Panc1 (cell line): ENCODE measurements around the gene APBB2.

Experiments
- POLR2AphosphoS5 ChIP-seq: IDR thresholded peaks from 2 replicates; pipeline ENCODE4 v1.6.1; 2012; ENCODE audit warnings: mild to moderate bottlenecking, low read depth, low read length, moderate library complexity
- SIN3A ChIP-seq: IDR thresholded peaks from 2 replicates; pipeline ENCODE4 v1.6.1; 2012; ENCODE audit warnings: low read depth, mild to moderate bottlenecking, low read length, moderate library complexity, borderline replicate concordance; ENCODE audit not compliant: insufficient read depth
- TCF7L2 ChIP-seq: IDR thresholded peaks from 2 replicates; pipeline ENCODE4 v1.6.1; 2011; ENCODE audit warnings: mild to moderate bottlenecking, low read depth, low read length, inconsistent platforms
- TF ChIP-seq, protein P1 (sequence below): fragments of 450-650 bp; IDR thresholded peaks from 2 replicates; pipeline ENCODE4 v1.5.1; 2017; ENCODE audit warnings: mild to moderate bottlenecking
- TF ChIP-seq, protein P2 (sequence below), 2 experiments: IDR thresholded peaks; 2 replicates each; pipeline ENCODE4 v1.6.1; 2011 to 2012; ENCODE audit warnings: low read depth in 2 of 2, control low read depth in 1 of 2, low read length in 1 of 2, mild to moderate bottlenecking in 1 of 2, moderate library complexity in 1 of 2; ENCODE audit not compliant: insufficient read depth in 1 of 2

DNA sequence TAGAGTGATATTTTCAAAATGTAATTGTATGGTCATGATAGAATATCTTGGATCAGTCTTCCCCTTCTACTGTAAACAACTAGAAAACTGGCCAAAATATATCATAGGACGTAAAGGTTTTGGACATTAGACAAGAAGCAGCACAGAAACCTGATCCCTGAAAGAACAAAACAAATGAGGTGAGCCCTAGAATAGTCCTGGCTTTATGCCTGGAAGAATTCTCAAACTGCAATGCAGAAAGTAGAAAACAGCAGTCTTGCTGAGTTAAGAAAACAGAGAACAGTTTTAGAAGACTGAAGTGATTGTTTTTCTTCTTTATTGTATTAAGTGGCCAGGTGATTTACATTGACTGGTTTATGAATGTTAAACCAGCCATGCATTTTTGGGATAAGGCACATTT is 445.1 kb downstream of the APBB2 start:
- TF ChIP-seq, protein P1, sequence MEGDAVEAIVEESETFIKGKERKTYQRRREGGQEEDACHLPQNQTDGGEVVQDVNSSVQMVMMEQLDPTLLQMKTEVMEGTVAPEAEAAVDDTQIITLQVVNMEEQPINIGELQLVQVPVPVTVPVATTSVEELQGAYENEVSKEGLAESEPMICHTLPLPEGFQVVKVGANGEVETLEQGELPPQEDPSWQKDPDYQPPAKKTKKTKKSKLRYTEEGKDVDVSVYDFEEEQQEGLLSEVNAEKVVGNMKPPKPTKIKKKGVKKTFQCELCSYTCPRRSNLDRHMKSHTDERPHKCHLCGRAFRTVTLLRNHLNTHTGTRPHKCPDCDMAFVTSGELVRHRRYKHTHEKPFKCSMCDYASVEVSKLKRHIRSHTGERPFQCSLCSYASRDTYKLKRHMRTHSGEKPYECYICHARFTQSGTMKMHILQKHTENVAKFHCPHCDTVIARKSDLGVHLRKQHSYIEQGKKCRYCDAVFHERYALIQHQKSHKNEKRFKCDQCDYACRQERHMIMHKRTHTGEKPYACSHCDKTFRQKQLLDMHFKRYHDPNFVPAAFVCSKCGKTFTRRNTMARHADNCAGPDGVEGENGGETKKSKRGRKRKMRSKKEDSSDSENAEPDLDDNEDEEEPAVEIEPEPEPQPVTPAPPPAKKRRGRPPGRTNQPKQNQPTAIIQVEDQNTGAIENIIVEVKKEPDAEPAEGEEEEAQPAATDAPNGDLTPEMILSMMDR = no peak
- TF ChIP-seq TCF7L2 (no peak), POLR2AphosphoS5 (no peak), SIN3A (no peak)
- TF ChIP-seq, protein P2, sequence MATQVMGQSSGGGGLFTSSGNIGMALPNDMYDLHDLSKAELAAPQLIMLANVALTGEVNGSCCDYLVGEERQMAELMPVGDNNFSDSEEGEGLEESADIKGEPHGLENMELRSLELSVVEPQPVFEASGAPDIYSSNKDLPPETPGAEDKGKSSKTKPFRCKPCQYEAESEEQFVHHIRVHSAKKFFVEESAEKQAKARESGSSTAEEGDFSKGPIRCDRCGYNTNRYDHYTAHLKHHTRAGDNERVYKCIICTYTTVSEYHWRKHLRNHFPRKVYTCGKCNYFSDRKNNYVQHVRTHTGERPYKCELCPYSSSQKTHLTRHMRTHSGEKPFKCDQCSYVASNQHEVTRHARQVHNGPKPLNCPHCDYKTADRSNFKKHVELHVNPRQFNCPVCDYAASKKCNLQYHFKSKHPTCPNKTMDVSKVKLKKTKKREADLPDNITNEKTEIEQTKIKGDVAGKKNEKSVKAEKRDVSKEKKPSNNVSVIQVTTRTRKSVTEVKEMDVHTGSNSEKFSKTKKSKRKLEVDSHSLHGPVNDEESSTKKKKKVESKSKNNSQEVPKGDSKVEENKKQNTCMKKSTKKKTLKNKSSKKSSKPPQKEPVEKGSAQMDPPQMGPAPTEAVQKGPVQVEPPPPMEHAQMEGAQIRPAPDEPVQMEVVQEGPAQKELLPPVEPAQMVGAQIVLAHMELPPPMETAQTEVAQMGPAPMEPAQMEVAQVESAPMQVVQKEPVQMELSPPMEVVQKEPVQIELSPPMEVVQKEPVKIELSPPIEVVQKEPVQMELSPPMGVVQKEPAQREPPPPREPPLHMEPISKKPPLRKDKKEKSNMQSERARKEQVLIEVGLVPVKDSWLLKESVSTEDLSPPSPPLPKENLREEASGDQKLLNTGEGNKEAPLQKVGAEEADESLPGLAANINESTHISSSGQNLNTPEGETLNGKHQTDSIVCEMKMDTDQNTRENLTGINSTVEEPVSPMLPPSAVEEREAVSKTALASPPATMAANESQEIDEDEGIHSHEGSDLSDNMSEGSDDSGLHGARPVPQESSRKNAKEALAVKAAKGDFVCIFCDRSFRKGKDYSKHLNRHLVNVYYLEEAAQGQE (IDR thresholded peaks at IDR 0.05; ENCODE audit: insufficient read depth in 1 of 2, low read depth in 2 of 2, low read length in 1 of 2) = no peak
